DMS114 treated with DMSO at 0.1 percent for 48 hours (cell line): ENCODE data around the gene OSBPL3.

ENCODE experiments used
- DNase-seq: peaks from one replicate; lab custom pipeline; 2025; ENCODE audit not compliant: unreplicated experiment; lab: John Stamatoyannopoulos, UW

The OSBPL3 gene

DNA sequence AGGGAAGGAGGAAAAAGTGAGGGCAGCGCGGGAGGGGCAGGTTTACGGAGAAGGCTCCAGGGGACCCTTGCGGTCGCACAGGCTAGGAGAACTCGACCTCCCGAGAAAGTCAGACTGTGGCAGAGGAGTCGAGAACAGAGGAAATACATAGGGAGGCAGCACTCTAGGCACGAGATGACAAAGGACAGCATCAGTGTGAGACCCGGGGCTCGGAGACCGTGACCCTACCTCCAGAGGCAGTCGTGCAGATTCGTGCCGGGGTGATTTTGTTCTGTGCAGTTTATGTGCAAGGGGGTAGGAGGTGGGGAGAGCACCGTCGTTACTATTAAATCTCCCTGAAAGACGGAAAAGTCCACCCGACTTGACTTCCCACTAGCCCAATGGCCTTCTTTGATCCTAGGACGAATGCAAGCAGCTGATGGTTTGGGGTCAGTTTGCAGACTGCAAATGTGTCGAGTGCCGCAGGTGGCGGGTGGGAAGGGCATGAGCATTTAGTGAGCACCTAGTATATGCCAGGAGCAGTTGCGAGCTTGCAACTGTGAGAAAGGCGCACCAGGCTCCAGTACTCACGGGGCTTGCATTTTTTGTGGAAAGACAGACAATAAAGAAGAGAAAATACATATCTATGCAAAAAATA lies 674 bp upstream of the OSBPL3 start:
- no peak for DNase-seq

DNA sequence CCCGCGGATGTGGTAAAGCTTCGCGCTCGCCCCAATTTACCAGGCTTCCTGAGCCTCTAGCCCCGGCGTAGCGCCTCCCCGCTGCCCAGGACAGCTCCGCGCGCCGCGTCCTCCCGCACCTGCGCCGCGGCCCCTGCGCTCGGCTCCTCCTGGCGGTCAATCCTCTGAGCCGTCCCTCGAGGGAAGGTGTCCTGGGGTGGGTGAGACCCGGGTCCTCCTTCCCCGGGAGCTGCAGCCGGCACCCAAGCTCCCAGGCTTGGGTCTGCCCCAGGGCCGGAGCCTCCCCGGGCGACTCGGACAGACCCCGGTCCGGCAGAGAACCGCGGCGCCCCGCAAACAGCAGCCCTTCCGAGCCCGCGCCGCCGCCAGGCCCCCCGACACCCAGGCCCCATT lies 512 bp downstream of the OSBPL3 start:
- DNase-seq: no peak

DNA sequence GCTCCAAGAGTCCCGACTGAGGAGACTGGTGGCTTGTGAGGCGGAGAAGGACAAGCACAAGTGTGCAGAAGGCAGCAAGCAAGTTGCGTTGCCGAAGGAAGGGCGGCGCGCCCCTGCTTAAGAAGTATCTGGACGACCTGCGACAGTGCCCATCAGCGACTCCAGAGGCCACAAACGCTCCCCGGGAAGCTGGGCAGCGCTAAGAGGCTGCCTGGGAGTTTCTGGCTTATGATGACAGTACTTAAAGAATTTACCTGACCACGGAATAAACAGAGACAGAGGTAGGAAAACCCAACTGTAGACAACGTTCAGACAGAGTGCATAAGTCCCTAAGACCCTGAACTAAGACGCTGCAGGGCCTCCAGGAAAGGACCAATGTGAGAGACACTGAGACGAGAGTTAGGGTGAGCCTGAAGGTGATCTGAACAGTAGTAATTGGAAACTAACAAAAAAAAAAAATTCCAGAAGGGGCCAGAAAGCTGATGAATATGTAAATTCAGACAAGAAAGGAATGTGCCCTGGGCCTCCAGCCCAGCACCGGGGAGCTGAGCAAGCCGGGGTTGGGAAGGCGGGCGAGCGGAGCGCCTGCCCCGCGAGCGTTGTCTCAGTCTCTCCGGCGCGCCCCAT lies 1.0 kb downstream of the OSBPL3 start:
- peak; percentile 30 for DNase-seq

DNA sequence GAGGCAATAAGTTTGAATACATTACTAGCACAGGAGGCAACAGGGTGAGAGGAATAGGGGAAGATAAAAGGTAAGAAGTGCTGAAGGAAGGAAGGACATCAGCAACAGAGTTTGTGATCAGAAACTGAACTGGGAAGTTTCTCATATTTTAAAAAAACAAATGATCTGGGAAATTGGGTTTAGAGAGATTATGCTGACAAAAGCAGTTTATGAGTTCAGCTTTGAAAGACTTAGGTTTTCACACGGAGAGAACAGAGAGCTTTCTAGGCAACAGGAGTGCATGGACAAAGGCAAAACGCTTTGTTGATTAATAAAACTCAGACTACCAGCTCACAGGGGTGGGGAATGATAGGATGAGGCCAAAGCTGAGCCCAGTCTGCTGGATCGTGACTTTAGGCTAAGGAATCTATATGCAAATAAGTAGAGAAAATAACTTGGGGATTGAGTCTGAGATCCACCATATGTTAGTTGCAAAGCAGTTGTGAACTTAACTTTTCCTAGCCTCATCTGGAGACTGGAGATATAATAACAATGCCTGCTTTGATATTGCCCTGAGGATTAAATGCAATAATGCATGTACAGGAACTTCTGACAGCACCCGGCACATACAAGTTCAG lies 4.2 kb downstream of the OSBPL3 start:
- DNase-seq: no peak

DNA sequence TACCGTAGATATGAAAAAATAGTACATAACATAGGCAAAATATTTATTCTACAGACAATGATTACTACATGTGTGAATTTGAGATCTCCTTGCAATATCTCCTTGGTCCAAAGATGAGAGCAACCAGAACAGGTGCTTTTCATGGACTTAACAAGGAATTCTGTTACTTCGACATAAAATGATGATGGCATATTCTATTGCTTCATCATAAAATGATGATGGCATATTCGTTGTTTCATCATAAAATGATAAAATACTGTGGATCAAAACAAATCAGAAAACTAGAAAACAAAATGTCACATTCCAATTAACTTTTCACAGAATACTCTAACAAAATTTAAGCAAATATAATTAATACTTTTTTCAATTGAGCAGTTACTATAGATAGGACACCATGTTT lies 4.8 kb downstream of the OSBPL3 start:
- DNase-seq: no peak

DNA sequence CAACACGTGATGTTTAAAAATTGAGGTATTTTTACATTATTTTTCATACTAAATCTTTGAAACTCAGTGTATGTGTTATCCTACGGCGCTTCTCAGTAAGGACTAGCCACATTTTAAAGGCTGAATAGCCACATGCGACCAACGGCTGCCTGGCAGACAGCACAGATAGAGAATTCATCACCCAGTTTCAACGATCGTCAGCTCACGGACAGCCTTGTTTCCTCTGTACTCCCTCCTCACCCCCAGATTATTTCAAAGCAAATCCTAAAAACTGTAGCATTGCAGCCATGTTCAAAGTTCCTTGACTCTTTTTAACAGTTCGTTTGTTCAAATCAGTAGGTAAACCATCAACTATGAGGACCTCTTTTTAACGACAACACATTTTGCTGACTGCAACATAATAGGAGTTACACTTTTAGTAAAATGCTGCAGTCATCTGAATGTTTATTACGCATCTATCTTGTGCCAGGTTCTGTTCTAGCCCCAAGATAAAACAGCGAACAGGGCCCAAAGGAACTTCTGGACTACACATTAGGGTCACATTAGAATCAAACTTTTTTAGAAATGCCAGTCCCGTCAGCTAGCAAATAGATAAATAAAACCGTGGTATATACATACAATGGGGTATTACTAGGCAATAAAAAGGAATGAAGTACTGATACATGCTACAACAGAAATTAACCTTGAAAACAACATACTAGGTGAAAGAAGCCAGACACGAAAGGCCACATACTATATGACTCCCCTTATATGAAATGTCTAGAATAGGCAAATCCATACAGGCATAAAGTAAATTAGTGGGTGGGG lies 5.7 kb downstream of the OSBPL3 start:
- DNase-seq: no peak

DNA sequence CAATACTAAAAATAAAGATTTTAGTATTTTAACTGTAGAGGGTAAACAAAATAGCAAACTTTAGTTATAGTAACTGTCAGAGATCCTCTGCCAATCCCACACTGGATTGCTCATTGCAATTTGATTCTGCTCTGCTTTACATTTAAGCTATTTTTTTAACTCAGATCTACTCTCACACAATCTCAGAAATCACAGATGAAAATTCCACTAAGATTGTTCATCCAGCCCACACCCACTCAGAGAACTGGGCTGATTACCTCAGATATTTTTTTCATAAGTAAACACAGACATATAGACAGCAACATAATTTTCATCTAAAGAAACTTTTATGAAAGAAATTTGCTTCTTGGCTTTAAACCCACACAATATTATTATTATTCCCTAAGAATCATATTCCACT lies 7.0 kb downstream of the OSBPL3 start:
- no peak for DNase-seq

DNA sequence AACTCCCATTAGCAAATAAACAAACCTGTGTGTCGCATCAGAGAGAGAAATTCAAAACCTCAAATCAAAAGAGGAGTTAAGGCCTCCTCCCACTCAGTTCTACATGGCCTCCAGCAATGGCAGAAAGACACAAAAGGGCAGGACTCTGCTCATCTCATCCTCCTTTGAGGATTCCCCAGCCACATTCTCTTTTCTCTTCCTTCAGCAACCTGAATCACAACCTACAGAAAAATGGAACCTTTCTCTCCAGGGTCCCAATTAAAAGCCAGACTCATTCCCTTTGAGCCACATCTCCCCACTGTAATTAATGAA lies 7.9 kb downstream of the OSBPL3 start:
- no peak for DNase-seq

DNA sequence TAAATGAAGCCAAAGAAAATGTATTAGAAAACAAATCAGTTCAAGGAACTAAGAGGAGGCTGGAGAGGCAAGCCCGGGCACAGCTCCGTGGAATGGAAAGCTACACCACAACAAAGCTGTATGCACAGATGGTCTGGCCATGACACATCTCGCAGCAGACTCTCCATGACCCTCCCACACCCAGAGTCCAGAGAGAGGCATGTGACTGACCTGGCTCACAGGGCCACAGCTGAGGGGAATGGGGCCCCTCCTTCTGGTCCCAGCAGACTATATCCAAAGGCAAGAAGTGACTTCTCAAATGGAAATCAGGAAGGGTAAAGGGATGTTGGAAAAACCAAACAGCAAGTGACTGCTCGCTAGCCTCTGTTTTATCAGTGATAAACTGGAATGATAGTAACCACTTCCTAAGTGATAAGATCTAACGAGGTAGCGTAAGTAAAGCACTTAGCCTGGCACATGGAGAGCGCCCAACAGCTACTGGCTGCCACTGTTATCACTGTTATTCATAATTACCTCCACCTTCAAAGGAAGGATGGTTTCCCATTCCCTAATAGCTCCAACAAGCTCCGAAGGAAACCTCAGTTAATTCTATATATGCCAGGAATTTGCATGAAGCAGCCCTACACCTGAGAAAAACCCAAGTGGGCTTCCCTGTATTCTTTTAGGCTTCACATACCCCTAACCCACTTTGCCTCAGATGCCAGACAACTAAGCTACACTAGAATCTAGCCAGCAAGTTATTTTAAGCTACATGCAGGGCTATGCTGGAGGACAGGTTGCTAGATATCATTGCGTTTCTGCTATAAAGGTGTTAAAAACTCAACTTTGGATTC lies 8.4 kb downstream of the OSBPL3 start:
- no peak for DNase-seq

DNA sequence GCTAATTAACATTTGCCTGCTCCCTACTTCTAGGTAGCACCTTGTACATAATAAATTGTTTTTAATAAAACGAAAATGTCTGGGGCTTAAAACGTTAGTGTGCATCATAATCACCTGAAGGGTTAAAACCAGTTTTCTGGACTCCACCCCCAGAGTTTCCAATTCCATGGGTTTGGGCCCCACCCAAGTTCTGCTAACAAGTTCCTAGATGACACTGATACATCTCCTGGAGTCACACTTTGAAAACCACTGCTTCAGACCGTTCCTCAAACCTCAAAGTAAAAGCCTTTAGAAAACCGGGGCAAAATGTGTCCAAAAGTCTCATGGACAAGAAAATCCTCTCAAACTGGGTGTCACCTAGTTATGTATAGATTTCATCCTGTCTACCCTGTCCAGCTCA lies 9.3 kb downstream of the OSBPL3 start:
- no peak for DNase-seq

DNA sequence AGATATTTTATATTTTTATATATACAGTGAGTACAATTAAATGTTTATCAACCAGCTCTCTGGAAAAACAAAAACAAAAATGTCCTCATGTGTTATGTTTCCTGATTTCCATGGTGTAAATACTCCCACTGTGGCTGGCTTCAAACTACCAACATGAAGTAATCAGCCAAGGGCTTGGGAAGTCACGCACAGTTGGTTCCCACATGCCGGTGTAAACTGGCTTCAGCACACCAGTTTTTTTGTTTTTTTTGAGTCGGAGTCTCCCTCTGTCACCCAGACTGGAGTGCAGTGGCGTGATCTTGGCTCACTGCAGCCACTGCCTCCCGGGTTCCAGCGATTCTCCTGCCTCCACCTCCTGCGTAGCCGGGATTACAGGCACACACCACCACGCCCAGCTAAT lies 11.8 kb downstream of the OSBPL3 start:
- no peak for DNase-seq

DNA sequence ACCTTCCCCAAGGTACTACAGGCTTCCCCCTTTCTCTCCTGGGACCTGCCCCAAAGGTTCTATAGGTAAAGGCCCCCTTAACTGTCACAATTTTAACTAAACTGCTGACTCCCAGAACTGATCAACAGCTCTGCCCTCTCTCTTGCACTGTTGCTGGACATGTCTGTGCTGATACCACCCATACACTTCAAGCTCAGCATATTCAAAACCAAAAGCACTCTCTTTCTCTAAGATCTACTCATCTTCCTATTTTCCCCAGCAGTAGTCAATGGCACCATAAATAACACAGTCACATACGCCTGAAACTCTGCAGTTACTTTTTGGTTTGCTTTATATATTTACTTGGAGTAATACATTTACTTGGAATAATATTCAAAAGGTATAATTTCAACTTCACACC lies 12.3 kb downstream of the OSBPL3 start:
- no peak for DNase-seq

DNA sequence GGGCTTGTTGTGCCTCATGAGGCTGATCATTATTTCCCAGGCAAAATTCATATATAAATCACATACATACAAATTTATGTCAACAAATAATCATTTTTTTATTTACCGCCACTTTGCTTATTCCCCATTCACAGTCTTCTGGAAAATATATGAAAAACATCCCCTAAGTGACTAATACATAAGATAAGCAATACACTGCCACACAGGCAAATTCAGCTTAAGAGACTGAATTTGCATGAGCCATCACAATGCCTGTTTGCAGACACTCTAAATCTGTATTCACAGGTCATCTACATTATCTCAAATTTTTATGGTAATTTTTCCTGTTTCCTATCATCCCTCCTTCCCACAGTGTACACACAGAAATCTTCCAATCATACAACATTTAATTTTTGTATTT lies 13.2 kb downstream of the OSBPL3 start:
- DNase-seq: no peak

DNA sequence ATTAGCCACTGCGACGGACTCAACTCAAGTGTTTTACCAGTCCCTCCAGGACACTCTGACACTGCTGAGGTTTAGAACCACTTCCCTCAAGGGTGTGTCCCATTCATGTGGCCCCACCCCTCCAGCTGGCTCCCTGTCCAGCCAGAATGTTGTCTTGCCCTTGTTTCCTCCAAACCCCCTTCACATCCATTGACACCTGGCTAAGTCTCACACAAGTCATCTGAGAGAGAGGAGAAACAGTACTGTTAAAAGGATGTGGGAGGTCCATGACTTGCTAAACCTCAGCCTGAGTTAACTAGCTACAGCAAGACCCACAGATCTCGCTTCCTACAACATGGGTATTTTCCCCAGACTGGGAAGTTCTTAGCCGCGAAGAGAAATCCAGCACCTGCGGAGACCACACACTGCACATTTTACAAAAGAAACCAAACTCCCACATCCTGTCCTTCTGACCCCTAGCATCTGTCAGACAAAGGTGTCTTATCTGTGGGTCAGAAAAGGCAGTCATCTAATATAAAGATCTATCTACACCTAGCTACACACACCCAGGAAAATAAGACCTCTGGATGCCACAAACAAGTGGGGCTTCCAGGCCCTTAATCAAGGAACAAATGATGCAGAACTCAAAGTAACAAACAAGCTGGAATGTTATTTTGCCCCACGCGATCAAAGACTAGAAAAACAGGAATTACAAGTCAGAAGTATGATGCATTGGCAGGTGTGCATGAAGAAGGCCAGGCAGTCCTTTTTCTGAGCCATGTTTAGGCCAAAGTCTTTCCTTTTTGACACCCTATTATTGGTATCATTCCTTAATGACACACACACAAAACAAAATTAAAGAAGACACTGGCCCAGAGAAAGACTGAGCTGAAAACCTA lies 13.9 kb downstream of the OSBPL3 start:
- no peak for DNase-seq

DNA sequence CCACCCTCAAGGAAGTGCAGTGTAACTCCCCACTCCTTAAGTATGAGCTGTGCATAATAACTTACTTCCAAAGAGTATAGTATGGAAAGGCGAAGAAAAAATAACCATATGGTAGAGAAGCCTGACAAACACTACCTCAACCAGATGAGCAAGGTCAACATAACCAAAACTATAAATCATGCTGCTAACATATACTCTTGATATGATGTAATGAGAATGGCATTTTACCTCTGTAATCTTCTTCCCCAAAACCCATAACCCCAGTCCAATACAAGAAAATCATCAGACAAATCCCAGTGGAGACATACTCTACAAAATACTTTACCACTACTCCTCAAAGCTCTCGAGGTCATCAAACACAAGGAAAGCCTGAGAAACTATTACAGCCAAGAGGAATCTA lies 15.8 kb downstream of the OSBPL3 start:
- DNase-seq: no peak

DNA sequence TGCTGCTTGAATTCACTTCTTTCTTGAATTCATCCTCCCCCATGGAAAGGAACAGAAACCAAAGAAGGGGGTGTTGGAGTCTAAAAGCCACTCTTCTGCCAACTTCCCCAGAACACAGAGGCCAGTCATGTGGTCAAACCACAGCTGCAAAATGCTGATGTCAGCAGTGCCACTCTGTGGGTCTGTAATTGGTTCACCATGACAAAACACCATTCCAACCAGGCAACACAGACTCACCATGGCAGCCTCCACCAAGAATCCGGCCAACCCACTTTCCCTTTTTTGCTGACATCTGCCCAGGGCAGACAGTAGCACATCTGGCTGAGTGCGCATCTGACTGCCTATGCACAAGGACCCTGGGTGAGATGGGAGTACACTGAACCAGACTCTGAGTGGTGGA lies 16.8 kb downstream of the OSBPL3 start:
- no peak for DNase-seq

DNA sequence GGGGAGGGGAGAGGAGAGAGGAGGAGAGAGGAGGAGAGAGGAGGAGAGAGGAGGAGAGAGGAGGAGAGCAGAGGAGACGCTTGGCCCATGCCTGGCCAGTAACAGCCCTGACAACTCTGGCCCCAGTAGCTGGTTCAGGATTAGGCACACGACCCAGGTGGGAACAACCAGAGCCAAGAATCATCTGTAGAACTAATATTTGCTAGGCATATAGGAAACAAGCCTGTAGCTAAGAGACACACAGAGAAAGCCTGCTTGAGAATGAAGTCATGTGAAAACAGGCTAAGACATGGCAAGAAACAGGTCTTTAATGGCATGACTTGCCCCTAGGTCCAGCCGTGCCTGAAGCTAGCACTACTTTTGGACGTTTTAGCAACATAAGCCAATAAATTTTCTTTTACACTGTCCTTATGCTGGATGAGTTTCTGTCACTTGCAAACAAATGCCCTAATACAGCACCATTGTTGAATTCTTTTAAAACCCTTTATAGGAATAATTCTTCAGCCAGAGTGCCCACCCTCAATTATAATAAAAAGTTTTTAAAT lies 17.5 kb downstream of the OSBPL3 start:
- no peak for DNase-seq

DNA sequence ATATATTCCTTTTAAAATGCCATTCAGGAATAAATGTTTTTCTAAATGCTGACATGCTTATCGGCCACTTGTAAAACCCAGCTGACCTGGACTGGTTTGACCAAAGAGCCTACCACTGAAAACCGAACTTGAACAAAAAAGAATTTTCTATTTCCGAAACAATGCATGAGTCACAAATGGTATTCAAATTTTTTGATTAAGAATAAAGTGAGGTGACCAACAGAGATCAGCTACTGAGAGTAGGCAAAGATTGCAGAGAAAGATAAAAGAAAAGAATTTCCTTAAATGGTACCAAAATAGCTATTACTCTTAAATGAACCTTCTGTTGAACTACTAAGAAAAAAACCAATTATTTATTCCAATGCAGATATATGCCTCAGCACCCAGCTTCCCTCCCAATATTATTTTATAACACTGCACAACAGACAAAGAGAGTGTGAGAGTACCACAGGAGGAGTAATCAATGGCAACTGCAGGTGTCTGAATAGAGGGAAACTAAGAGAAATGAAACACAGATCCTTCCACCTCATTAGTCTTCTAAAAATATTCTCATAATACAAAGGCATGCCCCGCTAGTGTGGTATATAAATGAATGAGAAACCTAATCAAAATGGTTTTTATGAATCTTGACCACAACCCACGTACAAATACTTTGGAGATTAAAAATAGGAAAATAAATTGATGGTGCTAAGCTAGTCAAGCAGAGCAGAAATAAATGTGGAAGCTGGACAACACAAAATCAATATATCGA lies 20.1 kb downstream of the OSBPL3 start:
- no peak for DNase-seq

DNA sequence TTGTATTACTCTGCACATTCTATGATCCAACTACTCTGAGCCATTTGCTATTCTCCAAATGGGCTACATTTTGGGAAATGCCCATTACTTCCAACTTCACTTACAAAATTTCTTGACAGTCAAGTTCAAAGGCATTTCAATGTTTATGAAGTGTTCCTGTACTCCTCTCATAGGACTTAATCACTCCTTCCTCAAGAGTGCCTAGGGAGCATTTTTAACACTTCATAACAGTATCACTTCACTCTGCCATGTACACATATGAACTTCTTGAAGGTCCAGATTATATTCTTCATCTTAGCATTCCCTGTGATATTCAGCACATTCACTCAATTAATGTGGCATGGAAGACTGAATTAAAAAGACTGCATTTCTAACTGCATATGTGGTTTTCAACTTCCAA lies 21.6 kb downstream of the OSBPL3 start:
- DNase-seq: no peak
